NCI-H524 (cell line): Measurements from ENCODE around the gene PLEKHM3.

Experiments
- DNase-seq, 2 experiments: peaks; one replicate each; lab custom pipeline; 2025; lab: John Stamatoyannopoulos, UW

The PLEKHM3 gene

GRCh38 chr2:207891086-207891844 lies 134.1 kb downstream of the PLEKHM3 start:
- no peak for DNase-seq

GRCh38 chr2:207887500-207887899 lies 137.8 kb downstream of the PLEKHM3 start:
- no peak for DNase-seq

GRCh38 chr2:207885010-207885409 lies 140.3 kb downstream of the PLEKHM3 start:
- no peak for DNase-seq

- no peak for DNase-seq
These were observed 141.2 kb downstream of the PLEKHM3 start for GRCh38 chr2:207884127-207884526.

GRCh38 chr2:207883002-207883780 lies 142.1 kb downstream of the PLEKHM3 start:
- DNase-seq = no peak

GRCh38 chr2:207881902-207882301 lies 143.4 kb downstream of the PLEKHM3 start:
- no peak for DNase-seq

GRCh38 chr2:207879536-207879935 lies 145.8 kb downstream of the PLEKHM3 start:
- DNase-seq = no peak

- no peak for DNase-seq
These were observed 148.3 kb downstream of the PLEKHM3 start for GRCh38 chr2:207876842-207877535.

GRCh38 chr2:207875473-207876212 lies 149.7 kb downstream of the PLEKHM3 start:
- DNase-seq = no peak

- no peak for DNase-seq
These were observed 151.5 kb downstream of the PLEKHM3 start for GRCh38 chr2:207873794-207874193.

GRCh38 chr2:207871911-207872310 lies 153.4 kb downstream of the PLEKHM3 start:
- DNase-seq = no peak

- DNase-seq = no peak
These were observed 153.8 kb downstream of the PLEKHM3 start for GRCh38 chr2:207871506-207871905.

- DNase-seq = no peak
These were observed 154.5 kb downstream of the PLEKHM3 start for GRCh38 chr2:207870814-207871213.

GRCh38 chr2:207869784-207870778 lies 155.2 kb downstream of the PLEKHM3 start:
- no peak for DNase-seq

- DNase-seq = no peak
These were observed 156.3 kb downstream of the PLEKHM3 start for GRCh38 chr2:207868855-207869596.

- no peak for DNase-seq
These were observed 157.4 kb downstream of the PLEKHM3 start for GRCh38 chr2:207867905-207868304.

GRCh38 chr2:207867056-207867455 lies 158.3 kb downstream of the PLEKHM3 start:
- DNase-seq = no peak

- DNase-seq = no peak
These were observed 160.1 kb downstream of the PLEKHM3 start for GRCh38 chr2:207865210-207865609.

- DNase-seq = no peak
These were observed 162.0 kb downstream of the PLEKHM3 start for GRCh38 chr2:207863345-207863744.

GRCh38 chr2:207861789-207862188 lies 163.5 kb downstream of the PLEKHM3 start:
- DNase-seq = no peak
